ENCODE data around the gene COQ10B. TPM values are rescaled to one million over a fixed set of nuclear protein-coding genes. Genes with fewer than 3 reads are reported as not detected.
"Not testable (repeated sequence)": the region's sequence is repeated elsewhere in the genome, so short reads cannot be mapped to it uniquely, and the experiment has no call there.

COQ10B gene
- 17.8 TPM for polyA plus RNA-seq (ENCODE audit: insufficient read length)
- long read RNA-seq, donor 1, transcript COQ10B-201 (5 exons, 2,239 nt), result major isoform, 7 of 8 reads
- long read RNA-seq, donor 1, partial matches to known transcripts, result 0 of 8 reads
- long read RNA-seq, donor 1, other reads (novel, unspliced or antisense), result 0 of 8 reads
- long read RNA-seq, donor 2, transcript COQ10B-201 (5 exons, 2,239 nt), result major isoform, 7 of 18 reads
- long read RNA-seq, donor 2, partial matches to known transcripts, result 11 of 18 reads
- long read RNA-seq, donor 2, other reads (novel, unspliced or antisense), result 0 of 18 reads
- long read RNA-seq, donor 3, transcript COQ10B-201 (5 exons, 2,239 nt), result major isoform, 7 of 7 reads
- long read RNA-seq, donor 3, partial matches to known transcripts, result 0 of 7 reads
- long read RNA-seq, donor 3, other reads (novel, unspliced or antisense), result 0 of 7 reads
- long read RNA-seq, donor 4, partial matches to known transcripts, result 0 of 1 reads
- long read RNA-seq, donor 4, other reads (novel, unspliced or antisense), result 0 of 1 reads
- long read RNA-seq, donor 5, transcript COQ10B-201 (5 exons, 2,239 nt), result major isoform, 13 of 1,282 reads
- long read RNA-seq, donor 5, partial matches to known transcripts, result 1,076 of 1,282 reads
- long read RNA-seq, donor 5, other reads (novel, unspliced or antisense), result 193 of 1,282 reads
- long read RNA-seq, donor 6, transcript COQ10B-201 (5 exons, 2,239 nt), result major isoform, 8 of 901 reads
- long read RNA-seq, donor 6, partial matches to known transcripts, result 834 of 901 reads
- long read RNA-seq, donor 6, other reads (novel, unspliced or antisense), result 59 of 901 reads
- long read RNA-seq, donor 7, transcript COQ10B-201 (5 exons, 2,239 nt), result major isoform, 8 of 1,287 reads
- long read RNA-seq, donor 7, partial matches to known transcripts, result 1,133 of 1,287 reads
- long read RNA-seq, donor 7, other reads (novel, unspliced or antisense), result 146 of 1,287 reads
- long read RNA-seq, donor 8, partial matches to known transcripts, result 468 of 609 reads
- long read RNA-seq, donor 8, other reads (novel, unspliced or antisense), result 139 of 609 reads

GRCh38 chr2:197453123-197453913 lies at the start of gene COQ10B:
COQ10B (plus strand) TSS chr2:197453552; CDS start chr2:197453561, 9 bp downstream.
- DNase-seq, result peak; percentile 99

GRCh38 chr2:197405582-197405981 lies 47.8 kb upstream of the COQ10B start:
- no peak for DNase-seq

- no peak for DNase-seq
Measured at GRCh38 chr2:197414039-197414438, 39.3 kb upstream of the COQ10B start.

GRCh38 chr2:197414515-197414914 lies 38.8 kb upstream of the COQ10B start:
- DNase-seq, result no peak

GRCh38 chr2:197416268-197416667 lies 37.1 kb upstream of the COQ10B start:
- no peak for DNase-seq

- no peak for DNase-seq
Measured at GRCh38 chr2:197419438-197419837, 33.9 kb upstream of the COQ10B start.

GRCh38 chr2:197423307-197423706 lies 30.0 kb upstream of the COQ10B start:
- DNase-seq, result no peak

GRCh38 chr2:197425550-197425949 lies 27.8 kb upstream of the COQ10B start:
- no peak for DNase-seq

- DNase-seq, result no peak
Measured at GRCh38 chr2:197426723-197427603, 26.4 kb upstream of the COQ10B start.

GRCh38 chr2:197427986-197428385 lies 25.4 kb upstream of the COQ10B start:
- no peak for DNase-seq

GRCh38 chr2:197431858-197432257 lies 21.5 kb upstream of the COQ10B start:
- DNase-seq, result no peak

GRCh38 chr2:197432527-197432926 lies 20.8 kb upstream of the COQ10B start:
- not testable (repeated sequence) for DNase-seq

GRCh38 chr2:197433780-197434438 lies 19.4 kb upstream of the COQ10B start:
- DNase-seq, result peak; percentile 19

GRCh38 chr2:197434541-197435513 lies 18.5 kb upstream of the COQ10B start, which contains the start of gene SF3B1:
SF3B1 (minus strand) TSS chr2:197435028; CDS start chr2:197434999, 29 bp downstream.
- peak; percentile 99 for DNase-seq

GRCh38 chr2:197435598-197436420 lies 17.5 kb upstream of the COQ10B start:
- DNase-seq, result no peak

GRCh38 chr2:197437380-197437779 lies 16.0 kb upstream of the COQ10B start:
- no peak for DNase-seq

- DNase-seq, result no peak
Measured at GRCh38 chr2:197442857-197443256, 10.5 kb upstream of the COQ10B start.

GRCh38 chr2:197445746-197446145 lies 7.6 kb upstream of the COQ10B start:
- DNase-seq, result no peak

All from left kidney (tissue), 8 donors.